ENCODE results near the gene CARHSP1.

CARHSP1 gene

GRCh38 chr16:8869212-8869987 is 594 bp upstream of the CARHSP1 start:
- DNase-seq, result no peak

GRCh38 chr16:8867932-8868415 is 832 bp downstream of the CARHSP1 start:
- DNase-seq, result peak; percentile 35

- DNase-seq, result no peak
Measured at GRCh38 chr16:8867216-8867931, 1.4 kb downstream of the CARHSP1 start.

- no peak for DNase-seq
Measured at GRCh38 chr16:8866884-8867215, 2.0 kb downstream of the CARHSP1 start.

- DNase-seq, result no peak
Measured at GRCh38 chr16:8866118-8866883, 2.5 kb downstream of the CARHSP1 start.

- no peak for DNase-seq
Measured at GRCh38 chr16:8865145-8865882, 3.5 kb downstream of the CARHSP1 start.

- no peak for DNase-seq
Measured at GRCh38 chr16:8864480-8865110, 4.2 kb downstream of the CARHSP1 start.

- DNase-seq, result no peak
Measured at GRCh38 chr16:8863594-8864424, 5.0 kb downstream of the CARHSP1 start.

- DNase-seq, result no peak
Measured at GRCh38 chr16:8862309-8863130, 6.3 kb downstream of the CARHSP1 start.

- no peak for DNase-seq
Measured at GRCh38 chr16:8861563-8862308, 7.1 kb downstream of the CARHSP1 start.

GRCh38 chr16:8859913-8860881 is 8.6 kb downstream of the CARHSP1 start:
- no peak for DNase-seq

- DNase-seq, result no peak
Measured at GRCh38 chr16:8858994-8859912, 9.6 kb downstream of the CARHSP1 start.

- no peak for DNase-seq
Measured at GRCh38 chr16:8855972-8856371, 12.8 kb downstream of the CARHSP1 start.

- no peak for DNase-seq
Measured at GRCh38 chr16:8855051-8855786, 13.6 kb downstream of the CARHSP1 start.

- DNase-seq, result no peak
Measured at GRCh38 chr16:8854298-8854948, 14.4 kb downstream of the CARHSP1 start.

- DNase-seq, result no peak
Measured at GRCh38 chr16:8853611-8854010, 15.2 kb downstream of the CARHSP1 start.

Data from suppressor macrophage treated with lipopolysaccharide for 4 hours (primary cell).